ENCODE measurements around the gene IGF2BP1. TPM values are rescaled to one million over a fixed set of nuclear protein-coding genes. Genes with fewer than 3 reads are reported as not detected.
A peak's percentile ranks its signal among the peaks of the same experiment; 100 is the strongest.

The IGF2BP1 gene
- 0.82 TPM for total RNA-seq

GRCh38 chr17:48997103-48997826 is at the start of gene IGF2BP1:
TSS of gene IGF2BP1 (plus strand) at chr17:48997385. CDS start at chr17:48997746, 361 bp downstream.
- FAIRE-seq (no peak), DNase-seq (ENCODE audit: low spot score in 2 of 2) (no peak)

- FAIRE-seq: no peak
These were observed 45.6 kb upstream of the IGF2BP1 start for GRCh38 chr17:48951572-48951971.

GRCh38 chr17:48952904-48953303 is 44.3 kb upstream of the IGF2BP1 start:
- no peak for FAIRE-seq
- DNase-seq (ENCODE audit: low spot score in 2 of 2): no peak

More at GRCh38 chr17:48951572-48951971, 45.6 kb upstream of the IGF2BP1 start:
- DNase-seq (ENCODE audit: low spot score in 2 of 2): no peak

- DNase-seq (ENCODE audit: low spot score in 2 of 2) (no peak), FAIRE-seq (no peak)
These were observed 42.9 kb upstream of the IGF2BP1 start for GRCh38 chr17:48954300-48954755.

GRCh38 chr17:48960834-48961515 is 36.2 kb upstream of the IGF2BP1 start:
- FAIRE-seq: no peak

GRCh38 chr17:48961516-48962233 is 35.5 kb upstream of the IGF2BP1 start:
- FAIRE-seq (no peak), DNase-seq (ENCODE audit: low spot score in 2 of 2) (no peak)

More at GRCh38 chr17:48960834-48961515, 36.2 kb upstream of the IGF2BP1 start:
- DNase-seq (ENCODE audit: low spot score in 2 of 2): no peak

GRCh38 chr17:48970224-48970623 is 27.0 kb upstream of the IGF2BP1 start:
- DNase-seq (ENCODE audit: low spot score in 2 of 2) (no peak), FAIRE-seq (no peak)

GRCh38 chr17:48970865-48971687 is 26.1 kb upstream of the IGF2BP1 start:
- no peak for FAIRE-seq

GRCh38 chr17:48972749-48973097 is 24.5 kb upstream of the IGF2BP1 start:
- no peak for FAIRE-seq
- no peak for DNase-seq (ENCODE audit: low spot score in 2 of 2)

More at GRCh38 chr17:48970865-48971687, 26.1 kb upstream of the IGF2BP1 start:
- no peak for DNase-seq (ENCODE audit: low spot score in 2 of 2)

- FAIRE-seq (no peak), DNase-seq (ENCODE audit: low spot score in 2 of 2) (no peak)
These were observed 23.4 kb upstream of the IGF2BP1 start for GRCh38 chr17:48973806-48974205.

- FAIRE-seq: no peak
- no peak for DNase-seq (ENCODE audit: low spot score in 2 of 2)
These were observed 15.2 kb upstream of the IGF2BP1 start for GRCh38 chr17:48981927-48982539.

GRCh38 chr17:48985436-48986245 is 11.5 kb upstream of the IGF2BP1 start:
- DNase-seq (ENCODE audit: low spot score in 2 of 2): no peak
- FAIRE-seq: no peak

GRCh38 chr17:48989100-48989499 is 8.1 kb upstream of the IGF2BP1 start:
- DNase-seq (ENCODE audit: low spot score in 2 of 2) (no peak), FAIRE-seq (no peak)

- no peak for DNase-seq (ENCODE audit: low spot score in 2 of 2)
- FAIRE-seq: no peak
These were observed 6.3 kb upstream of the IGF2BP1 start for GRCh38 chr17:48990882-48991357.

GRCh38 chr17:48992444-48992843 is 4.7 kb upstream of the IGF2BP1 start:
- no peak for DNase-seq (ENCODE audit: low spot score in 2 of 2)
- no peak for FAIRE-seq

- DNase-seq (ENCODE audit: low spot score in 2 of 2): no peak
- peak; percentile 97 for FAIRE-seq
These were observed 3.9 kb upstream of the IGF2BP1 start for GRCh38 chr17:48993305-48993704.

- no peak for FAIRE-seq
- no peak for DNase-seq (ENCODE audit: low spot score in 2 of 2)
These were observed 3.2 kb upstream of the IGF2BP1 start for GRCh38 chr17:48993951-48994350.

GRCh38 chr17:48994549-48995303 is 2.5 kb upstream of the IGF2BP1 start:
- no peak for FAIRE-seq
- no peak for DNase-seq (ENCODE audit: low spot score in 2 of 2)
